Measurements from ENCODE around the gene MED31. TPM values are rescaled to one million over a fixed set of nuclear protein-coding genes. Genes with fewer than 3 reads are reported as not detected.
"Not testable (repeated sequence)": the region's sequence is repeated elsewhere in the genome, so short reads cannot be mapped to it uniquely, and the experiment has no call there.

The MED31 gene
- total RNA-seq, 1 donor = 12.3 TPM

DNA sequence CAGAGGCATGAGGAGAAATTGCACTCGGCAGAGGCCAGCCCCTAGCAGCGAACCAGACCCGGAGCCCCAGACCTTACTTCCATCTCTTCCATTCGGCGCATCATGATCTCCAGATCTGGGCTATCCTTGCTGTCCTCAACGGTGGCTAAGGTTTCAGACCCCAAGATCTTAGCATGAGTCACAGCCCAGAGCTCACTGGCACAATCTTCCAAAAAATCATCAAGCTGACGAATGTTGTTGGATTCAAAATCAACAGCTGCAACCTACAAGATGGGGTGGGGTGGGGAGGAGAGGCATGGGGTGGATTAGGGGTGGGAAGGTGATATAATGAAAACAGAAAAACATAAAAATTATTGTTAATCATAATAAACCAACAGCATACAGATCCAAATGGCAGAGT lies 55.3 kb downstream of the MED31 start:
- TF ChIP-seq, protein P1, sequence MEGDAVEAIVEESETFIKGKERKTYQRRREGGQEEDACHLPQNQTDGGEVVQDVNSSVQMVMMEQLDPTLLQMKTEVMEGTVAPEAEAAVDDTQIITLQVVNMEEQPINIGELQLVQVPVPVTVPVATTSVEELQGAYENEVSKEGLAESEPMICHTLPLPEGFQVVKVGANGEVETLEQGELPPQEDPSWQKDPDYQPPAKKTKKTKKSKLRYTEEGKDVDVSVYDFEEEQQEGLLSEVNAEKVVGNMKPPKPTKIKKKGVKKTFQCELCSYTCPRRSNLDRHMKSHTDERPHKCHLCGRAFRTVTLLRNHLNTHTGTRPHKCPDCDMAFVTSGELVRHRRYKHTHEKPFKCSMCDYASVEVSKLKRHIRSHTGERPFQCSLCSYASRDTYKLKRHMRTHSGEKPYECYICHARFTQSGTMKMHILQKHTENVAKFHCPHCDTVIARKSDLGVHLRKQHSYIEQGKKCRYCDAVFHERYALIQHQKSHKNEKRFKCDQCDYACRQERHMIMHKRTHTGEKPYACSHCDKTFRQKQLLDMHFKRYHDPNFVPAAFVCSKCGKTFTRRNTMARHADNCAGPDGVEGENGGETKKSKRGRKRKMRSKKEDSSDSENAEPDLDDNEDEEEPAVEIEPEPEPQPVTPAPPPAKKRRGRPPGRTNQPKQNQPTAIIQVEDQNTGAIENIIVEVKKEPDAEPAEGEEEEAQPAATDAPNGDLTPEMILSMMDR (IDR thresholded peaks at IDR 0.05; ENCODE audit: insufficient read depth, low read length) = no peak
- H3K4me3 ChIP-seq (ENCODE audit: low read depth, low read length) = no peak overlapping the region
- no peak for DNase-seq (ENCODE audit: low read depth)

DNA sequence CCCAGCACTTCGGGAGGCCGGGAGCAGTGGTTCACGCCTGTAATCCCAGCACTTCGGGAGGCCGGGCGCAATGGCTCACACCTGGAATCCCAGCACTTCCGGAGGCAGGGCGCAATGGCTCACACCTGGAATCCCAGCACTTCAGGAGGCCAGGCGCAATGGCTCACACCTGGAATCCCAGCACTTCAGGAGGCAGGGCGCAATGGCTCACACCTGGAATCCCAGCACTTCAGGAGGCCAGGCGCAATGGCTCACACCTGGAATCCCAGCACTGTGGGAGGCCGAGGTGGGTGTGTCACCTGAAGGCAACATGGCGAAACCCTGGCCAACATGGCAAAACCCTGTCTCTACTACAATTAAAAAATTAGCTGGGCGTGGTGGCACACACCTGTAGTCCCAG lies 58.0 kb downstream of the MED31 start:
- not testable (repeated sequence) for DNase-seq (ENCODE audit: low read depth)

More for the DNA sequence above, 58.0 kb downstream of the MED31 start:
- not testable (repeated sequence) for H3K4me3 ChIP-seq (ENCODE audit: low read depth, low read length)

Small RNA genes lying within 50 kb of the gene (small RNA-seq; reads per million reads assigned to genes)
- gene MIR4520-1 (not detected), gene RNA5SP435 (not detected)

Other genes starting within 250 kb of the MED31 start
- gene AIPL1, start 216.5 kb downstream of the MED31 start, total RNA-seq (ENCODE audit: low replicate concordance) = 0.09 TPM in 1 of 2 replicates, not detected in the other
- 0.90 and 13.1 TPM in 2 replicates for gene PIMREG, start 207.2 kb downstream of the MED31 start, total RNA-seq (ENCODE audit: low replicate concordance)
- 0.57 and 1.3 TPM in 2 replicates for gene PITPNM3, start 95.0 kb downstream of the MED31 start, total RNA-seq (ENCODE audit: low replicate concordance)
- 14.4 and 20.9 TPM in 2 replicates for gene KIAA0753, start 10.9 kb downstream of the MED31 start, total RNA-seq (ENCODE audit: low replicate concordance)
- gene TXNDC17, start 10.5 kb downstream of the MED31 start, total RNA-seq (ENCODE audit: low replicate concordance) = 57.5 and 162 TPM in 2 replicates
- 0.57 and 0.63 TPM in 2 replicates for gene C17orf100, start 157 bp upstream of the MED31 start, total RNA-seq (ENCODE audit: low replicate concordance)
- gene SLC13A5, start 61.8 kb upstream of the MED31 start, total RNA-seq (ENCODE audit: low replicate concordance) = not detected in 2 replicates
- 27.5 and 47.1 TPM in 2 replicates for gene XAF1, start 104.4 kb upstream of the MED31 start, total RNA-seq (ENCODE audit: low replicate concordance)
- gene FBXO39, start 124.6 kb upstream of the MED31 start, total RNA-seq (ENCODE audit: low replicate concordance) = 0.09 and 0.57 TPM in 2 replicates
- gene TEKT1, start 180.1 kb upstream of the MED31 start, total RNA-seq (ENCODE audit: low replicate concordance) = not detected in 2 replicates